ENCODE results near the gene CLBA1. TPM values are rescaled to one million over a fixed set of nuclear protein-coding genes. Genes with fewer than 3 reads are reported as not detected.
"Not testable (repeated sequence)": the region's sequence is repeated elsewhere in the genome, so short reads cannot be mapped to it uniquely, and the experiment has no call there.

The CLBA1 gene
- total and polyA plus RNA-seq, 8 donors, result 7.1 to 17.2 (median 13.3) TPM

GRCh38 chr14:105026033-105026785 lies 40.6 kb downstream of the CLBA1 start:
- H3K4me3 ChIP-seq, result no peak overlapping the region
- peaks cover 0 to 5% of the 10 kb centered on the region in 2 donors for H3K27me3 ChIP-seq
- H3K9me3 ChIP-seq, result no peaks in the 10 kb centered on the region
- ATAC-seq (no peak), DNase-seq (no peak)
- no peaks in the 10 kb centered on the region for H3K36me3 ChIP-seq
- peak overlapping the region in 1 of 2 donors; percentile 66 for H3K27ac ChIP-seq
- H3K4me1 ChIP-seq, result peaks cover 3 to 36% of the 10 kb centered on the region in 2 donors
- intact Hi-C loops (cut with DNase I), result no loop called here
- TF ChIP-seq CTCF (IDR thresholded peaks at IDR 0.05), result no peak

DNA sequence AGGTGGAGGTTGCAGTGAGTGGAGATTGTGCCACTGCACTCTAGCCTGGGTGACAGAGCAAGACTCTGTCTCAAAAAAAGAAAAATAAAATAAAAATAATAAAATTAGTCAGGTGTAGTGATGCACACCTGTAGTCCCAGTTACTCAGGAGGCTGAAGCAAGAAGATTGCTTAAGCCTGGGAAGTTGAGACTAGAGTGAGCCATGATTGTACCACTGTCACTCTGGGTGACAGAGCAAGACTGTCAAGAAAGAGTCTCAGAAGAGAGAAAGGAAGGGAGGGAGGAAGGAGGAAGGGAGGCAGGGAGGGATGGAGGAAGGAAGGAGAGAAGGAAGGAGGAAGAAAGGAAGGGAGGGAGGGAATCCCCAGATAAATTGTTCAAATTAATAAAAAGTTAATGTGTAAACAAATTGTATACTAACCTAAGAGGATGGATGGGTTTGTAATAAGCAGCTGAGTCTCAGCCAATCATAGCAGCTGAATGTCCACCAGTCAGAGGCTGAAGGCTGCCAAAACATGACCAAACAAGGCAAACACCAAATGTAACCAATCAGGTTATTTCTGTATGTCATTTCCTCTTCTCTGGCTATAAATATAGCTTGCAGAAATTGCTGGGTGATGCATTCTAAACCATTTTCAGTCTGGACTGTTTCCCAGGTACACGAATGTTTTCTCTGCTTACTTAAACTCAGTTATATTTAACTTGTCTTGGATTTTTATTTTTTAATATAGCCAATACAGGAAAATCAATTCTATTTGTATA lies 41.4 kb downstream of the CLBA1 start:
- H3K4me1 ChIP-seq, result peaks cover 0 to 30% of the 10 kb centered on the region in 2 donors
- H3K27ac ChIP-seq, result peak overlapping the region in 1 of 2 donors; percentile 66
- TF ChIP-seq CTCF (IDR thresholded peaks at IDR 0.05), result no peak
- no peak for ATAC-seq
- intact Hi-C loops (cut with DNase I), result no loop called here
- H3K27me3 ChIP-seq, result peaks cover 0 to 5% of the 10 kb centered on the region in 2 donors
- H3K9me3 ChIP-seq, result no peaks in the 10 kb centered on the region
- H3K4me3 ChIP-seq, result no peak overlapping the region
- H3K36me3 ChIP-seq, result no peaks in the 10 kb centered on the region
- no peak for DNase-seq

DNA sequence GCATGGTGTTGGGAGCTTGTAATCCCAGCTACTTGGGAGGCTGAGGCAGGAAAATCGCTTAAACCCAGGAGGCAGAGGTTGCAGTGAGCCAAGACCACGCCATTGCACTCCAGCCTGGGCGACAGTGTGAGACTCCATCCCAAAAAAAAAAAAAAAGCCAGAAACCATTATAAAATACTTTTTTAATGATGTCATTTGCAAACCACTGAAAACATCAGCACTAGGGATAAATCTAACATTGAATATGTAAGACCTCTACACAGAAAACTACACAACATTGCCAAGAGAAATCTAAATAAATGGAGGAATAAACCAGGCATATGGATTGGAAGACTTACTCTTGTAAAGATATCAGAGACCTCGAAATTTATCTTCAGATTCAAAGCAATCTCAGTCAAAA lies 42.1 kb downstream of the CLBA1 start:
- H3K4me3 ChIP-seq; DNase-seq; H3K27me3 ChIP-seq; ATAC-seq; H3K36me3 ChIP-seq; intact Hi-C loops (cut with DNase I); H3K9me3 ChIP-seq; H3K27ac ChIP-seq: not testable (repeated sequence)
- H3K4me1 ChIP-seq, result peaks cover 0 to 24% of the 10 kb centered on the region in 2 donors

DNA sequence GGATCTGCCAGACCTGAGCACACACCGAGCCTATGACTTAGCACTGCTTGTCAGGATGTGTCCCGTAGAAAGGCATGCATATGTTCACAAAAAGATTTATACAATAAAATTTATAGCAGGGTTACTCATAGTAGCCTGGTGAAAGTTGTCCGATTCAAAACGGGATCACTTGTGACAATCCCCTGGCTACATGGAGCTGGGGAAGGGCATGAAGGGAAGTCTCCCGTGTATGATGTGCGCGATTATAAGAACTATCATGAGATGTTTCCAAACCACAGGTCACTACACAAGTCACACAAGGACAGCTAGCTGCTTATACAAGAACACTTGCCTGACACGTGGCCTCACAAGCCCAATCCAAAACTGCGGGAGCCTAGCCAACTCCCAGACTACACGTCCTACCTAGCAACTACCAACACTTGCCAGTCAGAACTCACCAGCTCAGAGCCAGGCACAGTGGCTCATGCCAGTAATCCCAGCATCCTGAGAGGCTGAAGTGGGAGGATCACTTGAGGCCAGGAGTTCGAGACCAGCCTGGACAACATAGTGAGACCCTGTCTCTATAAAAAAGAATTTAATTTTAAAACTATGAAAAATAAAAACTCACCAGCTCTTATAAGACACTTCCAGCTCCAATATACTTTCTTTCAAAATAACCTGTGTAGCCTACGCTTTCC lies 42.8 kb downstream of the CLBA1 start:
- Histone ChIP-seq H3K36me3 (no peaks in the 10 kb centered on the region), H3K9me3 (no peaks in the 10 kb centered on the region), H3K27ac (no peak overlapping the region), H3K4me3 (no peak overlapping the region), H3K4me1 (peaks cover 0 to 17% of the 10 kb centered on the region in 2 donors), H3K27me3 (peaks cover 0 to 5% of the 10 kb centered on the region in 2 donors)
- DNase-seq (no peak), ATAC-seq (no peak)
- intact Hi-C loops (cut with DNase I), result no loop called here
- TF ChIP-seq CTCF (IDR thresholded peaks at IDR 0.05), result no peak

GRCh38 chr14:105029402-105029801 lies 43.8 kb downstream of the CLBA1 start:
- no peak for TF ChIP-seq CTCF (IDR thresholded peaks at IDR 0.05)
- Histone ChIP-seq H3K36me3 (no peaks in the 10 kb centered on the region), H3K27me3 (peaks cover 0 to 5% of the 10 kb centered on the region in 2 donors), H3K9me3 (no peaks in the 10 kb centered on the region), H3K27ac (no peak overlapping the region), H3K4me1 (peaks cover 0 to 17% of the 10 kb centered on the region in 2 donors), H3K4me3 (no peak overlapping the region)
- ATAC-seq (no peak), DNase-seq (peak in 1 of 4 donors; percentile 23)
- intact Hi-C loops (cut with DNase I), result no loop called here

All from left lung (tissue), 10 donors.